Mucosa of descending colon (tissue), 3 donors: ENCODE results near the gene ZNF613. TPM values are rescaled to one million over a fixed set of nuclear protein-coding genes. Genes with fewer than 3 reads are reported as not detected.

Experiments
- ATAC-seq: fragments of 200-7000 bp; cut with Tn5 transposase; one replicate; pipeline ENCODE4 v1.9.1; 2020; ENCODE audit warnings: mild to moderate bottlenecking, moderate library complexity
- DNase-seq, 3 donors: peaks; one replicate each; pipeline ENCODE4 v3.0.0-alpha.2; 2020
- H3K36me3 ChIP-seq: fragments of 200-600 bp; one replicate; pipeline ENCODE4 v1.8.0; 2021; ENCODE audit warnings: low read depth, mild to moderate bottlenecking
- H3K4me1 ChIP-seq: fragments of 200-600 bp; one replicate; pipeline ENCODE4 v1.8.0; 2021; ENCODE audit warnings: low read depth, mild to moderate bottlenecking
- H3K4me3 ChIP-seq: fragments of 200-600 bp; one replicate; pipeline ENCODE4 v1.8.0; 2021; ENCODE audit warnings: mild to moderate bottlenecking
- H3K9me3 ChIP-seq: fragments of 200-600 bp; one replicate; pipeline ENCODE4 v1.8.0; 2021; ENCODE audit warnings: mild to moderate bottlenecking
- CTCF ChIP-seq: fragments of 200-600 bp; IDR thresholded peaks from one replicate; pipeline ENCODE4 v1.8.0; 2022; ENCODE audit warnings: antibody characterized with exemption, mild to moderate bottlenecking
- intact Hi-C, 2 donors: fragments of 100-400 bp; cut with DNase I in 1 of 2; cut with micrococcal nuclease in 1 of 2; formaldehyde crosslinking; loops; one replicate each; pipeline versions ENCODE4 v1.11.0 to v1.11.1; 2022; cut with DNase I, micrococcal nuclease
- total RNA-seq, 3 donors: library from RNA; stranded (reverse); fragmentation: NEBNext Ultra II Directional in 2 of 3; extraction: Animal tissue kit (Norgen Biotek cat#: 25700) in 2 of 3; gene quantifications; one replicate each; pipeline versions ENCODE4 v1.2.1 to v1.2.4, GENCODE V29; 2021 to 2023
- donor health status: DM: no; HTN: no; CAD: no; lungs with moderate emphysema.
- donor health status: DM: no; HTN: no; CAD: no.
- donor health status: DM: no; HTN: yes; CAD: no.

ZNF613 gene
- total RNA-seq, 3 donors from 2014 or later = 6.6 to 9.3 (median 8.0) TPM

- DNase-seq (no peak), ATAC-seq (no peak)
- TF ChIP-seq CTCF = no peak
- H3K36me3 ChIP-seq = peaks cover 16% of the 10 kb centered on the region
- H3K4me1 ChIP-seq = no peaks in the 10 kb centered on the region
- H3K9me3 ChIP-seq = peaks cover 100% of the 10 kb centered on the region
- no peak overlapping the region for H3K4me3 ChIP-seq
- intact Hi-C loops = no loop called here
Observed at GRCh38 chr19:51993422-51993821, 66.2 kb downstream of the ZNF613 start.

GRCh38 chr19:51994048-51994644, 66.9 kb downstream of the ZNF613 start:
- intact Hi-C loops = no loop called here
- TF ChIP-seq CTCF = no peak
- DNase-seq (no peak), ATAC-seq (no peak)
- Histone ChIP-seq H3K9me3 (peaks cover 100% of the 10 kb centered on the region), H3K4me1 (no peaks in the 10 kb centered on the region), H3K36me3 (peaks cover 19% of the 10 kb centered on the region), H3K4me3 (no peak overlapping the region)

Other genes starting within 250 kb of the ZNF613 start
- 10 to 100 TPM in 1 of 3 donors, 1 to 10 TPM in 2; 2.9 to 35.5 (median 4.1) TPM for gene SPACA6, start 234.1 kb upstream of the ZNF613 start, total RNA-seq
- under 1 TPM in 2 of 3 donors, not detected in 1; 0.14 to 0.51 TPM for gene HAS1, start 203.5 kb upstream of the ZNF613 start, total RNA-seq
- gene FPR1, start 175.6 kb upstream of the ZNF613 start, total RNA-seq = 10 to 100 TPM in 1 of 3 donors, 1 to 10 TPM in 1, not detected in 1; 3.6 to 14.5 TPM
- 1 to 10 TPM in 1 of 3 donors, under 1 TPM in 1, not detected in 1; 0.41 to 2.7 TPM for gene FPR2, start 166.3 kb upstream of the ZNF613 start, total RNA-seq
- 1 to 10 TPM; 3.6 to 9.8 (median 7.4) TPM for gene FPR3, start 132.3 kb upstream of the ZNF613 start, total RNA-seq
- gene ZNF577, start 39.5 kb upstream of the ZNF613 start, total RNA-seq = 10 to 100 TPM in 1 of 3 donors, 1 to 10 TPM in 2; 5.8 to 17.2 (median 9.7) TPM
- 10 to 100 TPM in 1 of 3 donors, 1 to 10 TPM in 2; 7.5 to 15.8 (median 9.0) TPM for gene ZNF649, start 22.5 kb upstream of the ZNF613 start, total RNA-seq
- gene ZNF350, start 59.4 kb downstream of the ZNF613 start, total RNA-seq = 10 to 100 TPM; 13.5 to 21.8 (median 21.1) TPM
- gene ZNF615, start 80.7 kb downstream of the ZNF613 start, total RNA-seq = 10 to 100 TPM in 1 of 3 donors, 1 to 10 TPM in 2; 5.0 to 15.5 (median 6.3) TPM
- 1 to 10 TPM; 3.8 to 7.9 (median 4.1) TPM for gene ZNF614, start 100.9 kb downstream of the ZNF613 start, total RNA-seq
- gene ZNF432, start 121.4 kb downstream of the ZNF613 start, total RNA-seq = 10 to 100 TPM in 2 of 3 donors, 1 to 10 TPM in 1; 9.1 to 18.4 (median 10.3) TPM
- gene ZNF841, start 168.3 kb downstream of the ZNF613 start, total RNA-seq = 10 to 100 TPM; 13.4 to 22.4 (median 20.1) TPM
- gene ZNF616, start 212.5 kb downstream of the ZNF613 start, total RNA-seq = 10 to 100 TPM in 2 of 3 donors, 1 to 10 TPM in 1; 5.5 to 13.4 (median 11.1) TPM
- 10 to 100 TPM in 2 of 3 donors, 1 to 10 TPM in 1; 9.1 to 16.6 (median 11.1) TPM for gene ZNF836, start 244.1 kb downstream of the ZNF613 start, total RNA-seq